Measurements from ENCODE around the gene MAN1C1. TPM values are rescaled to one million over a fixed set of nuclear protein-coding genes. Genes with fewer than 3 reads are reported as not detected.
A peak's percentile ranks its signal among the peaks of the same experiment; 100 is the strongest.

MAN1C1 gene
- total RNA-seq, 1 experiment from 2014 or later = 9.3 TPM

- Histone ChIP-seq H4K91ac (ENCODE audit: insufficient read length, low read depth, low read length) (no peak overlapping the region), H3K79me2 (ENCODE audit: insufficient read depth, low read length) (no peaks in the 10 kb centered on the region), H3K4ac (ENCODE audit: low read depth, low read length) (no peak overlapping the region; the same call in 1 of the 2 replicates), H2BK12ac (ENCODE audit: insufficient read length, low read depth, low read length) (no peak overlapping the region), H4K5ac (ENCODE audit: insufficient read length, low read depth, low read length) (no peak overlapping the region), H2BK120ac (ENCODE audit: low read depth, low read length, poor library complexity, severe bottlenecking) (no peak overlapping the region), H3K4me1 (ENCODE audit: insufficient read depth, low read length) (peaks cover 11% of the 10 kb centered on the region; the same call in 1 of the 2 replicates), H3K27me3 (ENCODE audit: insufficient read depth, low read length) (no peaks in the 10 kb centered on the region), H2BK20ac (ENCODE audit: low read depth, low read length, poor library complexity, severe bottlenecking) (no peak overlapping the region), H2AFZ (ENCODE audit: low read length) (no peak overlapping the region), H4K20me1 (ENCODE audit: control insufficient read depth, insufficient read depth, insufficient read length) (no peaks in the 10 kb centered on the region), H2AK5ac (ENCODE audit: insufficient read length, low read length) (no peak overlapping the region), H3K9ac (ENCODE audit: extremely low read depth, insufficient read length, low read length) (no peak overlapping the region), H3K27ac (ENCODE audit: insufficient read length, low read depth, low read length) (no peak overlapping the region), H3K18ac (ENCODE audit: insufficient read length, low read depth, low read length) (no peak overlapping the region), H3K23me2 (ENCODE audit: insufficient read length, low read depth, low read length, poor library complexity, severe bottlenecking) (no peaks in the 10 kb centered on the region), H3K14ac (ENCODE audit: insufficient read depth, low read length) (no peak overlapping the region), H2BK15ac (ENCODE audit: low read depth, low read length) (no peak overlapping the region), H3T11ph (ENCODE audit: low read length) (no peak overlapping the region), H3K56ac (ENCODE audit: insufficient read length, low read depth, low read length) (no peak overlapping the region), H3K23ac (ENCODE audit: insufficient read length, low read depth, low read length) (no peak overlapping the region), H3K79me1 (ENCODE audit: insufficient read depth, low read depth, low read length, poor library complexity, severe bottlenecking) (no peaks in the 10 kb centered on the region), H2BK5ac (ENCODE audit: insufficient read length, low read length) (no peak overlapping the region), H4K8ac (replicated peaks; ENCODE audit: insufficient read length, low read depth, low read length) (no peak overlapping the region), H3K9me3 (ENCODE audit: control insufficient read depth, low read depth, low read length) (no peaks in the 10 kb centered on the region), H3K4me2 (ENCODE audit: insufficient read depth, insufficient read length, low read length) (no peak overlapping the region)
- DNase-seq = no peak
- H3K27ac Mint-ChIP-seq = peak overlapping the region in 1 of 3 experiments; percentile 51; a peak in 2 of 7 replicates
- H3K4me3 Mint-ChIP-seq = no peak overlapping the region
- H3K36me3 Mint-ChIP-seq (ENCODE audit: insufficient read depth in 1 of 3, low read depth in 3 of 3) = no peaks in the 10 kb centered on the region; a peak in 1 of 7 replicates
- no CpG with 5 or more reads among the region's 3 CpGs for WGBS (ENCODE audit: extremely low coverage, insufficient read length, low lambda C conversion rate)
- no peaks in the 10 kb centered on the region; the same call in 1 of the 2 replicates for H3K27me3 Mint-ChIP-seq (ENCODE audit: low read depth)
- TF ChIP-seq, protein P1, sequence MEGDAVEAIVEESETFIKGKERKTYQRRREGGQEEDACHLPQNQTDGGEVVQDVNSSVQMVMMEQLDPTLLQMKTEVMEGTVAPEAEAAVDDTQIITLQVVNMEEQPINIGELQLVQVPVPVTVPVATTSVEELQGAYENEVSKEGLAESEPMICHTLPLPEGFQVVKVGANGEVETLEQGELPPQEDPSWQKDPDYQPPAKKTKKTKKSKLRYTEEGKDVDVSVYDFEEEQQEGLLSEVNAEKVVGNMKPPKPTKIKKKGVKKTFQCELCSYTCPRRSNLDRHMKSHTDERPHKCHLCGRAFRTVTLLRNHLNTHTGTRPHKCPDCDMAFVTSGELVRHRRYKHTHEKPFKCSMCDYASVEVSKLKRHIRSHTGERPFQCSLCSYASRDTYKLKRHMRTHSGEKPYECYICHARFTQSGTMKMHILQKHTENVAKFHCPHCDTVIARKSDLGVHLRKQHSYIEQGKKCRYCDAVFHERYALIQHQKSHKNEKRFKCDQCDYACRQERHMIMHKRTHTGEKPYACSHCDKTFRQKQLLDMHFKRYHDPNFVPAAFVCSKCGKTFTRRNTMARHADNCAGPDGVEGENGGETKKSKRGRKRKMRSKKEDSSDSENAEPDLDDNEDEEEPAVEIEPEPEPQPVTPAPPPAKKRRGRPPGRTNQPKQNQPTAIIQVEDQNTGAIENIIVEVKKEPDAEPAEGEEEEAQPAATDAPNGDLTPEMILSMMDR (conservative IDR thresholded peaks at IDR 0.05) = no peak
- H3K4me1 Mint-ChIP-seq = peaks cover 55 to 67% of the 10 kb centered on the region in 2 experiments
- no peaks in the 10 kb centered on the region for H3K9me3 Mint-ChIP-seq
Measured at GRCh38 chr1:25781130-25781433, 164.5 kb downstream of the MAN1C1 start.
